OCI-LY3 (cell line): ENCODE measurements around the gene EMX2.

Source experiments
- H2AFZ ChIP-seq: fragments of 200-600, 300-600 bp; shearing (Covaris generic); 2 replicates; pipeline ENCODE4 v1.6.0; 2014; ENCODE audit warnings: antibody characterized with exemption, low read depth, low read length
- H3K27ac ChIP-seq: fragments of 200-600, 300-600 bp; sonication (generic); 2 replicates; pipeline ENCODE4 v1.5.1; 2014; ENCODE audit warnings: mild to moderate bottlenecking, low read length, moderate library complexity, mixed read lengths
- H3K27me3 ChIP-seq: fragments of 200-600, 300-600 bp; sonication (generic); 2 replicates; pipeline ENCODE4 v1.6.1; 2014; ENCODE audit warnings: low read depth, low read length, mixed read lengths
- H3K36me3 ChIP-seq: fragments of 200-600, 300-600 bp; sonication (generic); replicated peaks from 2 replicates; pipeline ENCODE3; 2014; ENCODE audit warnings: low read depth, low read length, mixed read lengths
- H3K4me1 ChIP-seq: fragments of 300-600, 200-600 bp; sonication (generic); 2 replicates; pipeline ENCODE4 v1.6.1; 2014; ENCODE audit warnings: low read length, mixed read lengths
- H3K4me2 ChIP-seq: fragments of 200-600, 300-600 bp; sonication (generic); 2 replicates; pipeline ENCODE4 v1.6.1; 2014; ENCODE audit warnings: low read length, mixed read lengths
- H3K4me3 ChIP-seq: fragments of 300-600, 200-600 bp; sonication (generic); 2 replicates; pipeline ENCODE4 v1.5.1; 2014; ENCODE audit warnings: antibody characterized with exemption, mild to moderate bottlenecking, low read length, moderate library complexity
- H3K79me2 ChIP-seq: fragments of 300-600, 200-600 bp; shearing (Covaris generic); 2 replicates; pipeline ENCODE4 v1.6.1; 2014; ENCODE audit warnings: mild to moderate bottlenecking, low read length, mixed read lengths
- H3K9ac ChIP-seq: fragments of 300-600, 200-600 bp; shearing (Covaris generic); 2 replicates; pipeline ENCODE4 v1.6.0; 2014; ENCODE audit warnings: mild to moderate bottlenecking, low read length, moderate library complexity
- H3K9me3 ChIP-seq: fragments of 200-600, 300-600 bp; shearing (Covaris generic); 2 replicates; pipeline ENCODE4 v1.6.1; 2014; ENCODE audit warnings: low read length, mixed read lengths; ENCODE audit not compliant: insufficient read depth
- H4K20me1 ChIP-seq: fragments of 200-600, 300-600 bp; sonication (generic); 2 replicates; pipeline ENCODE4 v1.6.1; 2016; ENCODE audit warnings: low read length, mixed read lengths; ENCODE audit not compliant: insufficient read depth
- EZH2phosphoT487 ChIP-seq: fragments of 200-600 bp; shearing (Covaris generic); IDR thresholded peaks from 2 replicates; pipeline ENCODE4 v1.6.1; 2018; ENCODE audit warnings: antibody characterized with exemption, mixed run types, low read depth
- TF ChIP-seq, protein P1 (sequence below): fragments of 200-600, 300-600 bp; sonication (generic); IDR thresholded peaks from 2 replicates; pipeline ENCODE4 v1.5.1; 2014; ENCODE audit warnings: antibody characterized with exemption, low read length, low read depth

Gene EMX2

DNA sequence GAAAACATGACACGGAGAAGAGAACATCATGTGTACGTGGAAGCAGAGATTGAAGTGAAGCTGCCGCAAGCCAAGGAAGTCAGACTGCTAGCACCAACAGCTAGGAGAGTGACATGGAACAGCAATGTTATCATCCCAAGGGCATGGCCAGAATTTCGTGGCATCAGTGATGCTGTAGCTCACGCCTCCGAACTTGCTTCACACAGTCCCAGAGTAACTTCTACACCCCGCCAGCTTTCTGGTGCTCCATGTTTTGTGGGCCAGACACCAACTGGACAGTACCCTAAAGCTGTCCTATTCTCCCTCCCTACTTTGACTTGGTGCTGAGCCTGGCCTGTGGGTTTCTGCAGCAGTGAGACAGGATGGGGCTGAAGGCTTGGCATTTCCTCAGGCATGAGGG is 33.0 kb upstream of the EMX2 start:
- no peaks in the 10 kb centered on the region for H3K9me3 ChIP-seq

DNA sequence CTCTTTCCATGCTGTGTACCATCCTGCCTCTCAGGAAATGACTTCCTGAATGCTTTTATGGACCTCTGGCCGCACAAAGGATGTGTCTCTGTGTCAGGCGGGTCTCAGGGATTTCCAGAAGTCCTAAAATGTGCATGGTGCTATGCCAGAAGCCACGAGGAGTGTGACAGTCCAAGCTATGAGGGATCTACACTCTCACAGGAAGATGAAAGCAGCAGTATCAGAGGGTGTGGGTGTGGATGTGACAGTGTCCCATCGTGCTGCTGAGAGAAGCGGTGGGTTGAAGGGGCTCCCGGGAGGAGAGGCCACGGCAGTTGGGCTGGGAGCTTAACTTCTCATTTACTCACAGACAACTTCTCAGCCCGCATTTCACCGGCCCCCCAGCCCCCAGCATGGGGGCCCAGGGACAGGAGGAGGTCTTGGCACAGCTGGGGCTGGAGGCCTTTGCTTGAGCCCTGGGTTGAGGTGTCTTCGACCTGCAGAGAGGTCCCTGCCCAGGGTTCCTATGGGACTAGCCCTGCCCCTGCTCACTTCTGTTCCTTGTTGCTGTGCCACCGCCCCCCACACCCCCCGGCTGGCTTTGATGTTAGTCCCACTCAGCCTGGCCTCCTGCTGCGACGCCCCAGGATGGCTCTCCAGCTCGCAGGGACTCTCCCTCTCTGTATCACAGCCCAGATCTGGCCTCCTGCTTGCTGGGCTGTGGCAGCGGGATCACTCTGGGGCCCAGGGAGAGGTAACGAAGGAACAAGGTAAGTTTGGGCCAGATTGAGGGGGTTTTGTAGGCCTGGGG is 30.8 kb upstream of the EMX2 start:
- H3K27me3 ChIP-seq: no peaks in the 10 kb centered on the region
- no peak overlapping the region for H3K4me3 ChIP-seq
- H3K36me3 ChIP-seq: no peaks in the 10 kb centered on the region
- H3K4me1 ChIP-seq: no peaks in the 10 kb centered on the region
- no peak overlapping the region for H3K4me2 ChIP-seq
- TF ChIP-seq, protein P1, sequence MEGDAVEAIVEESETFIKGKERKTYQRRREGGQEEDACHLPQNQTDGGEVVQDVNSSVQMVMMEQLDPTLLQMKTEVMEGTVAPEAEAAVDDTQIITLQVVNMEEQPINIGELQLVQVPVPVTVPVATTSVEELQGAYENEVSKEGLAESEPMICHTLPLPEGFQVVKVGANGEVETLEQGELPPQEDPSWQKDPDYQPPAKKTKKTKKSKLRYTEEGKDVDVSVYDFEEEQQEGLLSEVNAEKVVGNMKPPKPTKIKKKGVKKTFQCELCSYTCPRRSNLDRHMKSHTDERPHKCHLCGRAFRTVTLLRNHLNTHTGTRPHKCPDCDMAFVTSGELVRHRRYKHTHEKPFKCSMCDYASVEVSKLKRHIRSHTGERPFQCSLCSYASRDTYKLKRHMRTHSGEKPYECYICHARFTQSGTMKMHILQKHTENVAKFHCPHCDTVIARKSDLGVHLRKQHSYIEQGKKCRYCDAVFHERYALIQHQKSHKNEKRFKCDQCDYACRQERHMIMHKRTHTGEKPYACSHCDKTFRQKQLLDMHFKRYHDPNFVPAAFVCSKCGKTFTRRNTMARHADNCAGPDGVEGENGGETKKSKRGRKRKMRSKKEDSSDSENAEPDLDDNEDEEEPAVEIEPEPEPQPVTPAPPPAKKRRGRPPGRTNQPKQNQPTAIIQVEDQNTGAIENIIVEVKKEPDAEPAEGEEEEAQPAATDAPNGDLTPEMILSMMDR: no peak
- TF ChIP-seq EZH2phosphoT487: no peak
- H3K9me3 ChIP-seq: no peaks in the 10 kb centered on the region
- no peak overlapping the region for H3K27ac ChIP-seq
- H3K79me2 ChIP-seq: no peaks in the 10 kb centered on the region
- no peaks in the 10 kb centered on the region for H4K20me1 ChIP-seq
- H3K9ac ChIP-seq: no peak overlapping the region
- H2AFZ ChIP-seq: no peak overlapping the region

More for the DNA sequence above, 33.0 kb upstream of the EMX2 start:
- Histone ChIP-seq H3K4me1 (no peaks in the 10 kb centered on the region), H3K27me3 (0 out of 2 replicates have a peak, but pooled peaks cover 6% of the 10 kb centered on the region), H3K36me3 (no peaks in the 10 kb centered on the region), H2AFZ (no peak overlapping the region), H3K79me2 (no peaks in the 10 kb centered on the region), H4K20me1 (no peaks in the 10 kb centered on the region), H3K27ac (no peak overlapping the region), H3K9ac (no peak overlapping the region), H3K4me3 (no peak overlapping the region), H3K4me2 (no peak overlapping the region)
- TF ChIP-seq EZH2phosphoT487: no peak
- TF ChIP-seq, protein P1: no peak

DNA sequence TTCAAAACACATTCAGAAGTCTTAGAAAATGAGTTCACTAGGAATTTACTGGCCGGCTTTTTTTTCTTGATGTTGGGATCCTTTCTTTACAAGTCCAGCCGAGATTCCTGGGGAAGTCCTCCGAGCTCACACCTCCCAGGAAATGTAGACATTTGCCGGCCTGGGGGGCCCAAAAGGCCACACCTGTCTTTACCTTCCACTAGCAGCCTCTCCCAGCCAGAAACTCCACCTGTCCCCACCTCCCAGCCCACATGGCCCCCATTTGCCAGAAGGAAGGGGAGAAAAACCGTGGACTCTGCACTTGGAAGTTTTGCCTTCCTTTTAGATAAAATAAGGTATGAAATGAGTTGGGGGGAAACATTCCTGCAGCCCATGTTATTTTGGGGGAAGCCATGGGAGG is 27.6 kb upstream of the EMX2 start:
- Histone ChIP-seq H3K9me3 (no peaks in the 10 kb centered on the region), H3K9ac (no peak overlapping the region), H3K4me3 (no peak overlapping the region), H4K20me1 (no peaks in the 10 kb centered on the region), H3K4me1 (no peaks in the 10 kb centered on the region), H3K27me3 (no peaks in the 10 kb centered on the region), H3K36me3 (no peaks in the 10 kb centered on the region), H2AFZ (no peak overlapping the region), H3K4me2 (no peak overlapping the region), H3K27ac (no peak overlapping the region), H3K79me2 (no peaks in the 10 kb centered on the region)
- no peak for TF ChIP-seq EZH2phosphoT487
- TF ChIP-seq, protein P1: no peak

DNA sequence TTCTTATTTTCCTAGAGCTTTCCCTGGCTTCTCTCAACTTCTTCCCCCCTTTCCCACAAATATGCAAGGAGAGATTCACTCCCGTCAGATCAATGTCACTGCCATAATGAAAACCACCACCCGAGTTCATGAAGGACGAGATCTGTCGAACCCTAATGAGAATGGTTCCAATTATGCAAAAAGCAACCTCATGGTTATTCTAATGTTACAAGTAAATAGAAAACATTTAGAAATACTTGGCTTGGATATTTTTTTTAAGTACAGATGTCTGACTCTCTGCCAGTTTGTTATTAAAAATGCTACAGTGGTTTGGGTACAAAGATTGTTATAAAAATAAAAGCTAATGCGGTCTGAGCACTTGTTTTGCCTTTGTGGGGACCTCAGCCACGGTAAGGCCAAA is 25.9 kb upstream of the EMX2 start:
- no peak overlapping the region for H3K27ac ChIP-seq
- no peak for TF ChIP-seq EZH2phosphoT487
- TF ChIP-seq, protein P1: no peak
- no peak overlapping the region for H3K4me2 ChIP-seq
- H3K27me3 ChIP-seq: no peaks in the 10 kb centered on the region
- H4K20me1 ChIP-seq: no peaks in the 10 kb centered on the region
- no peaks in the 10 kb centered on the region for H3K79me2 ChIP-seq
- no peak overlapping the region for H3K9ac ChIP-seq
- no peaks in the 10 kb centered on the region for H3K36me3 ChIP-seq
- H3K4me1 ChIP-seq: no peaks in the 10 kb centered on the region
- no peak overlapping the region for H3K4me3 ChIP-seq
- H3K9me3 ChIP-seq: no peaks in the 10 kb centered on the region
- H2AFZ ChIP-seq: no peak overlapping the region
